Astrocyte (in vitro differentiated cells and primary cell): ENCODE data around the gene IDNK. TPM values are rescaled to one million over a fixed set of nuclear protein-coding genes. Genes with fewer than 3 reads are reported as not detected.

Experiments used
- DNase-seq: peaks from one replicate; pipeline ENCODE4 v3.0.0-alpha.2; 2010; ENCODE audit warnings: low read depth
- FAIRE-seq: peaks from 2 replicates; lab custom pipeline; 2011; peaks lifted over from hg19 to GRCh38; lab: Jason Lieb, UNC
- H2AFZ ChIP-seq: 2 replicates; pipeline ENCODE4 v1.6.0; 2012; ENCODE audit warnings: low read depth, low read length, inconsistent platforms
- H3K27ac ChIP-seq: 2 replicates; pipeline ENCODE4 v1.5.1; 2011; ENCODE audit warnings: low read depth, low read length, inconsistent platforms
- H3K27me3 ChIP-seq: 2 replicates; pipeline ENCODE4 v1.6.0; 2011; ENCODE audit warnings: low read length, inconsistent platforms; ENCODE audit not compliant: insufficient read depth
- H3K36me3 ChIP-seq: 2 replicates; pipeline ENCODE4 v1.5.1; 2011; ENCODE audit warnings: low read length, inconsistent platforms; ENCODE audit not compliant: insufficient read depth
- H3K4me1 ChIP-seq: 2 replicates; pipeline ENCODE4 v1.5.1; 2011; ENCODE audit warnings: low read length, inconsistent platforms; ENCODE audit not compliant: insufficient read depth
- H3K4me2 ChIP-seq: 2 replicates; pipeline ENCODE4 v1.6.0; 2012; ENCODE audit warnings: low read length, inconsistent platforms
- H3K4me3 ChIP-seq: 2 replicates; pipeline ENCODE4 v1.5.1; 2011; ENCODE audit warnings: low read depth, mild to moderate bottlenecking, low read length, inconsistent platforms; ENCODE audit not compliant: insufficient read depth
- H3K79me2 ChIP-seq: 2 replicates; pipeline ENCODE4 v1.6.0; 2012; ENCODE audit warnings: mild to moderate bottlenecking, low read length, inconsistent platforms; ENCODE audit not compliant: insufficient read depth
- H3K9ac ChIP-seq: 2 replicates; pipeline ENCODE4 v1.6.0; 2012; ENCODE audit warnings: mild to moderate bottlenecking, low read length, inconsistent platforms
- H3K9me3 ChIP-seq: 2 replicates; pipeline ENCODE4 v1.5.1; 2012; ENCODE audit warnings: low read depth, mild to moderate bottlenecking, low read length, inconsistent platforms; ENCODE audit not compliant: insufficient read depth
- H4K20me1 ChIP-seq: 2 replicates; pipeline ENCODE4 v1.6.0; 2012; ENCODE audit warnings: low read length, inconsistent platforms; ENCODE audit not compliant: insufficient read depth
- H3K27ac Mint-ChIP-seq: one replicate; pipeline ENCODE4 v1.8.0; 2021; ENCODE audit warnings: mild to moderate bottlenecking, mixed read lengths; ENCODE audit not compliant: unreplicated experiment
- H3K27me3 Mint-ChIP-seq: one replicate; pipeline ENCODE4 v1.8.0; 2021; ENCODE audit warnings: low read depth, mixed read lengths; ENCODE audit not compliant: unreplicated experiment
- H3K36me3 Mint-ChIP-seq: one replicate; pipeline ENCODE4 v1.8.0; 2021; ENCODE audit warnings: low read depth, mixed read lengths; ENCODE audit not compliant: unreplicated experiment
- H3K4me1 Mint-ChIP-seq: one replicate; pipeline ENCODE4 v1.8.0; 2021; ENCODE audit warnings: low read depth, mixed read lengths; ENCODE audit not compliant: unreplicated experiment
- H3K4me3 Mint-ChIP-seq: one replicate; pipeline ENCODE4 v1.8.0; 2021; ENCODE audit warnings: mild to moderate bottlenecking, moderate library complexity, mixed read lengths; ENCODE audit not compliant: unreplicated experiment
- H3K9me3 Mint-ChIP-seq: one replicate; pipeline ENCODE4 v1.8.0; 2021; ENCODE audit warnings: mild to moderate bottlenecking, mixed read lengths; ENCODE audit not compliant: unreplicated experiment
- EZH2 ChIP-seq: IDR thresholded peaks from 2 replicates; pipeline ENCODE4 v1.6.1; 2012; ENCODE audit warnings: mild to moderate bottlenecking, low read length, inconsistent platforms; ENCODE audit not compliant: insufficient read depth
- total RNA-seq: library from RNA; stranded (reverse); gene quantifications from 2 replicates; pipeline ENCODE4 v1.2.1, GENCODE V29; 2021
- TF ChIP-seq, protein P1 (sequence below): IDR thresholded peaks from 2 replicates; pipeline ENCODE4 v1.5.1; 2011; ENCODE audit warnings: low read depth, mild to moderate bottlenecking, inconsistent platforms, low read length, moderate library complexity; ENCODE audit not compliant: insufficient read depth

IDNK gene
- total RNA-seq, 1 donor from 2014 or later, result 1.8 TPM

DNA sequence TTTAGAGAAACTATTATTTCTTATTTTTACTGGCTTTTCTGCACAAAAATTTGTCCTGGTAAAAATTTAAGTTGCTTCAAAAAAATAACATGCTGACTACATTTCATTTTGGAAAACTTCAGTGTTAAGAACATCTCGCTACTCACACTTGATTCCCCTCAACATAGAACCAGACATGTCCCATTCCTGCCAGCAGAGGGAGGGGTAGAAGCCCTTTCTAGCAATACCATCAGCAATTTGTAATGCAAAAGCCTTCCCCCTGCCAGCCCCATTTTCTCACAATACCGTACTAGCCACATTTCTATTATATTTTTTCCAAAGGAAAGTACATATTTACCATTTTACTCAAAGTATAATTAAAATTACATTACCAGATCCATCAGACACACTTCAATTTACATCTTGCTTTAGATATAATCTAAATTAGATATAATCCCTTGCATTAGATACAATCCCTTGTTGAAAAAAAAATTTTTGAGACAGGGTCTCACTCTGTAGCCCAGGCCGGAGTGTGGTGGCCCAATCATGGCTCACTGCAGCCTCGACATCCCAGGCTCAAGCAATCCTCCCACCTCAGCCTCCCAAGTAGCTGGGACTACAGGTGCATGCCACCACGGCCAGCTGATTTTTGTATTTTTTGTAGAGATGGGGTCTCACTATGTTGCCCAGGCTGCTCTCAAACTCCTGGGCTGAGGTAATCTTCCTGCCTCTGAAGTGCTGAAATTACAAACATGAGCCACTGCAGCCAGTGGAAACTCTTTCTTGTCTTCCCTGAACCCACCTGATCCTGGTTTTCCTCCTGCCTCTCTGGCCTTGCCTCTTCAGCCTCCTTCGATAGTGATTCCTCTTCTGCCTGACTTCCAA, 39.6 kb upstream of the IDNK start:
- no peak overlapping the region for H3K27ac ChIP-seq
- H3K79me2 ChIP-seq, result no peaks in the 10 kb centered on the region
- Mint-ChIP-seq H3K27ac (no peak overlapping the region), H3K36me3 (no peaks in the 10 kb centered on the region), H3K4me3 (no peak overlapping the region), H3K9me3 (peaks cover 2% of the 10 kb centered on the region), H3K4me1 (no peaks in the 10 kb centered on the region), H3K27me3 (no peaks in the 10 kb centered on the region)
- no peaks in the 10 kb centered on the region for H3K4me1 ChIP-seq
- no peak overlapping the region for H3K9ac ChIP-seq
- H4K20me1 ChIP-seq, result no peaks in the 10 kb centered on the region
- DNase-seq (peak; percentile 38), FAIRE-seq (no peak)
- H3K4me3 ChIP-seq, result no peak overlapping the region
- no peak overlapping the region for H2AFZ ChIP-seq
- H3K4me2 ChIP-seq, result no peak overlapping the region
- no peaks in the 10 kb centered on the region for H3K27me3 ChIP-seq
- no peak for TF ChIP-seq EZH2
- TF ChIP-seq, protein P1, sequence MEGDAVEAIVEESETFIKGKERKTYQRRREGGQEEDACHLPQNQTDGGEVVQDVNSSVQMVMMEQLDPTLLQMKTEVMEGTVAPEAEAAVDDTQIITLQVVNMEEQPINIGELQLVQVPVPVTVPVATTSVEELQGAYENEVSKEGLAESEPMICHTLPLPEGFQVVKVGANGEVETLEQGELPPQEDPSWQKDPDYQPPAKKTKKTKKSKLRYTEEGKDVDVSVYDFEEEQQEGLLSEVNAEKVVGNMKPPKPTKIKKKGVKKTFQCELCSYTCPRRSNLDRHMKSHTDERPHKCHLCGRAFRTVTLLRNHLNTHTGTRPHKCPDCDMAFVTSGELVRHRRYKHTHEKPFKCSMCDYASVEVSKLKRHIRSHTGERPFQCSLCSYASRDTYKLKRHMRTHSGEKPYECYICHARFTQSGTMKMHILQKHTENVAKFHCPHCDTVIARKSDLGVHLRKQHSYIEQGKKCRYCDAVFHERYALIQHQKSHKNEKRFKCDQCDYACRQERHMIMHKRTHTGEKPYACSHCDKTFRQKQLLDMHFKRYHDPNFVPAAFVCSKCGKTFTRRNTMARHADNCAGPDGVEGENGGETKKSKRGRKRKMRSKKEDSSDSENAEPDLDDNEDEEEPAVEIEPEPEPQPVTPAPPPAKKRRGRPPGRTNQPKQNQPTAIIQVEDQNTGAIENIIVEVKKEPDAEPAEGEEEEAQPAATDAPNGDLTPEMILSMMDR, result peak; percentile 78
- H3K36me3 ChIP-seq, result no peaks in the 10 kb centered on the region
- H3K9me3 ChIP-seq, result no peaks in the 10 kb centered on the region

DNA sequence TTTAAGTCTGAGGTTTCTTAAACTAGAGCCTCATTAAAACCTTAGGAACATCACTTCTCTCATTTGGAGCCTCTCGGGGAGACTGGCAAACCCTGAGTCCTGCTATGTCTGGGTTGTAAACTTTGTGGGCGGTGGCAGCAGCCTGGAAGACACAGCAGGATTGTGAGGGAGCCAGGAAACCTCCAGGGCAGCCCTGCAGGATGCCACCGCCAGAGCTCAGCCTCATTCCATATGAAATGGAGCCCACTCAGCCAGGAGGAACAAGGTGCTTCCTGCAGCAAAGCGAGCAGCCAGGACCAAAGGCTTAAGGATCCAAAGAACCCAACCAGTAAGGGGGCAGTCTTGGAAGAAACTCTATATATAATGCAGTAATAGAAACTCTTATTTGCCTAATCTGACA, 37.9 kb upstream of the IDNK start:
- FAIRE-seq (no peak), DNase-seq (no peak)
- Mint-ChIP-seq H3K9me3 (no peaks in the 10 kb centered on the region), H3K36me3 (no peaks in the 10 kb centered on the region), H3K4me3 (no peak overlapping the region), H3K4me1 (no peaks in the 10 kb centered on the region), H3K27ac (no peak overlapping the region), H3K27me3 (no peaks in the 10 kb centered on the region)
- H4K20me1 ChIP-seq, result no peaks in the 10 kb centered on the region
- no peak overlapping the region for H3K4me2 ChIP-seq
- H2AFZ ChIP-seq, result no peak overlapping the region
- no peak overlapping the region for H3K9ac ChIP-seq
- H3K36me3 ChIP-seq, result no peaks in the 10 kb centered on the region
- no peaks in the 10 kb centered on the region for H3K4me1 ChIP-seq
- no peaks in the 10 kb centered on the region for H3K79me2 ChIP-seq
- H3K4me3 ChIP-seq, result no peak overlapping the region
- H3K9me3 ChIP-seq, result no peaks in the 10 kb centered on the region
- no peaks in the 10 kb centered on the region for H3K27me3 ChIP-seq
- no peak for TF ChIP-seq EZH2
- TF ChIP-seq, protein P1, result no peak
- H3K27ac ChIP-seq, result no peak overlapping the region

DNA sequence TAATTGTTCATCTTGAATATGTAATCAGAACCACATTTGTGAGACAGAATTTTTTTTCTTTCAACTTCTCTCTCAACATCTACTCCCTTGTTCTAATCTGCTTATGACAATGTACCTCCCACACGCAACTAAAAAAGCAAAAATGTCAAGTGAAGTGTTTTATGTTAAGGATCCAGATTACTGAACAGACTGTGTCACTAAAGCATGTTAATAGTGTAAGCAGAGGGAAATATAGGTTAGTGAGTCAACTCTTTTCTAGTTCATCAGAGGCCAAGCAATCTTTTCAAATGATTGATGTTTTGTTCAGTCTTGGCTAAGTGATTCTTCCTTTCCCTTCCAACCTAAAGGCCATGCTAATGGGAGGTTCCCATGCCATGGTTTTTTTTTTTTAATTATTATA, 34.7 kb upstream of the IDNK start:
- TF ChIP-seq EZH2, result no peak
- TF ChIP-seq, protein P1, result no peak
- no peaks in the 10 kb centered on the region for H3K27me3 ChIP-seq
- FAIRE-seq (peak; percentile 29), DNase-seq (peak; percentile 4)
- H4K20me1 ChIP-seq, result no peaks in the 10 kb centered on the region
- H3K9me3 ChIP-seq, result no peaks in the 10 kb centered on the region
- no peak overlapping the region for H3K9ac ChIP-seq
- no peak overlapping the region for H3K4me3 ChIP-seq
- Mint-ChIP-seq H3K4me3 (no peak overlapping the region), H3K9me3 (no peaks in the 10 kb centered on the region), H3K27ac (no peak overlapping the region), H3K36me3 (no peaks in the 10 kb centered on the region), H3K4me1 (no peaks in the 10 kb centered on the region), H3K27me3 (no peaks in the 10 kb centered on the region)
- H3K27ac ChIP-seq, result no peak overlapping the region
- no peaks in the 10 kb centered on the region for H3K79me2 ChIP-seq
- H2AFZ ChIP-seq, result no peak overlapping the region
- H3K4me2 ChIP-seq, result no peak overlapping the region
- H3K4me1 ChIP-seq, result no peaks in the 10 kb centered on the region
- H3K36me3 ChIP-seq, result no peaks in the 10 kb centered on the region
